Upper lobe of left lung (tissue), 6 donors: ENCODE results near the gene FAAH2. TPM values are rescaled to one million over a fixed set of nuclear protein-coding genes. Genes with fewer than 3 reads are reported as not detected.
"Not testable (repeated sequence)": the region's sequence is repeated elsewhere in the genome, so short reads cannot be mapped to it uniquely, and the experiment has no call there.

Source experiments
- ATAC-seq, 2 donors: fragments of 200-7000 bp; cut with Tn5 transposase; one replicate each; pipeline ENCODE4 v1.9.1; 2022; ENCODE audit warnings: mild to moderate bottlenecking in 2 of 2, moderate library complexity in 2 of 2; ENCODE audit not compliant: low FRiP score in 2 of 2
- DNase-seq, 2 donors: peaks; one replicate each; pipeline ENCODE4 v3.0.0-alpha.2; 2019 to 2020
- H3K27ac ChIP-seq, 4 donors: fragments of 200-600 bp; sonication (generic); one replicate each; pipeline ENCODE4 v1.5.1; 2016 to 2019
- H3K27me3 ChIP-seq, 4 donors: fragments of 200-600 bp; sonication (generic); one replicate each; pipeline ENCODE4 v1.5.1; 2017 to 2019
- H3K36me3 ChIP-seq, 4 donors: fragments of 200-600 bp; sonication (generic); one replicate each; pipeline ENCODE4 v1.5.1; 2016 to 2019
- H3K4me1 ChIP-seq, 4 donors: fragments of 200-600 bp; sonication (generic); one replicate each; pipeline ENCODE4 v1.5.1; 2018 to 2019
- H3K4me3 ChIP-seq, 4 donors: fragments of 200-600 bp; sonication (generic); one replicate each; pipeline ENCODE4 v1.5.1; 2017 to 2019; ENCODE audit warnings: mild to moderate bottlenecking in 2 of 4, moderate library complexity in 1 of 4
- H3K9me3 ChIP-seq, 4 donors: fragments of 200-600 bp; sonication (generic); one replicate each; pipeline ENCODE4 v1.5.1; 2018 to 2019
- EP300 ChIP-seq, 4 donors: sonication (generic); formaldehyde crosslinking; IDR thresholded peaks; one replicate each; pipeline ENCODE4 v1.5.1; 2017; ENCODE audit warnings: antibody characterized with exemption in 4 of 4, control low read depth in 2 of 4
- POLR2A ChIP-seq, 4 donors: fragments of 450-650 bp; IDR thresholded peaks; one replicate each; pipeline ENCODE4 v1.5.1; 2016 to 2017; ENCODE audit warnings: antibody characterized with exemption in 4 of 4, mild to moderate bottlenecking in 2 of 4
- POLR2AphosphoS5 ChIP-seq, 2 donors: sonication (generic); formaldehyde crosslinking; IDR thresholded peaks; one replicate each; pipeline ENCODE4 v1.5.1; 2017; ENCODE audit warnings: antibody characterized with exemption in 2 of 2
- WGBS, 2 donors: methylation state at CpG; one replicate each; pipeline ENCODE4 v1.1.5; 2017 to 2018; 5-methylcytosine and 5-hydroxymethylcytosine counted together
- total RNA-seq, 6 donors: library from RNA; depleted of rRNA in 4 of 6; stranded (reverse); fragments of >200 nt in 4 of 6; gene quantifications; one replicate each; pipeline versions ENCODE4 v1.1.0 to v1.2.1, GENCODE V29; 2016 to 2021
- TF ChIP-seq, protein P1 (sequence below), 6 experiments: fragments of 450-650 bp in 4 of 6; fragments of 200-600 bp in 2 of 6; sonication (generic) in 2 of 6; IDR thresholded peaks; one replicate each; pipeline ENCODE4 v1.5.1; 2016 to 2019; ENCODE audit warnings: antibody characterized with exemption in 6 of 6
- donor health status: DM: no; HTN: no; CAD: no; lungs with moderate emphysema.
- donor health status: DM: no; HTN: yes; CAD: no; lungs with severe emphysema.

Gene FAAH2
- total RNA-seq, 6 donors from 2014 or later = 4.5 to 21.4 (median 9.3) TPM

DNA sequence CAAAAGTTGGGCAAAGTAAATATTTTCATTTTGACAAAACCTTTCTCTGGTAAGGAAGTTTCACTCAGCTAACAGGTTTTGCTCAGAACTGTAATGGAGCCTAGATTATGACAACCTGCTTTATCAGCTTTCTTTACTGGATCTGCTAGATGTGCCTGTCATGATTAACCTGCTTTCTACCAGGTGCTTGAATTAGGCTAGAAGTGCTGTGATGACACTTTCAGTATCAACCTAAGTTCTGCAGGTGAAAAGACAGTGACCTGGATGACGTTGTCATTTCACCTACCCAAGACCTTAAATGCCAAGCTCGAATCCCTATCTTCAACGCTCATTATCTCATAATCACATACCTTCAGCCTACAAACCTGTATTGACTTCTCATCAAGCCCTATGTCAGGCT is 1.5 kb upstream of the FAAH2 start:
- DNase-seq = no peak
- Histone ChIP-seq H3K36me3 (no peaks in the 10 kb centered on the region), H3K9me3 (peaks cover 0 to 5% (median 0%) of the 10 kb centered on the region in 4 donors), H3K27me3 (no peaks in the 10 kb centered on the region), H3K4me3 (no peak overlapping the region), H3K4me1 (no peaks in the 10 kb centered on the region), H3K27ac (no peak overlapping the region)
- ATAC-seq = no peak
- 81 to 84% methylated on average over 3 of the region's 3 CpGs for WGBS, 2 donors
- TF ChIP-seq EP300 (IDR thresholded peaks at IDR 0.05) (no peak), POLR2AphosphoS5 (IDR thresholded peaks at IDR 0.05) (no peak), POLR2A (IDR thresholded peaks at IDR 0.05) (no peak)
- TF ChIP-seq, protein P1, sequence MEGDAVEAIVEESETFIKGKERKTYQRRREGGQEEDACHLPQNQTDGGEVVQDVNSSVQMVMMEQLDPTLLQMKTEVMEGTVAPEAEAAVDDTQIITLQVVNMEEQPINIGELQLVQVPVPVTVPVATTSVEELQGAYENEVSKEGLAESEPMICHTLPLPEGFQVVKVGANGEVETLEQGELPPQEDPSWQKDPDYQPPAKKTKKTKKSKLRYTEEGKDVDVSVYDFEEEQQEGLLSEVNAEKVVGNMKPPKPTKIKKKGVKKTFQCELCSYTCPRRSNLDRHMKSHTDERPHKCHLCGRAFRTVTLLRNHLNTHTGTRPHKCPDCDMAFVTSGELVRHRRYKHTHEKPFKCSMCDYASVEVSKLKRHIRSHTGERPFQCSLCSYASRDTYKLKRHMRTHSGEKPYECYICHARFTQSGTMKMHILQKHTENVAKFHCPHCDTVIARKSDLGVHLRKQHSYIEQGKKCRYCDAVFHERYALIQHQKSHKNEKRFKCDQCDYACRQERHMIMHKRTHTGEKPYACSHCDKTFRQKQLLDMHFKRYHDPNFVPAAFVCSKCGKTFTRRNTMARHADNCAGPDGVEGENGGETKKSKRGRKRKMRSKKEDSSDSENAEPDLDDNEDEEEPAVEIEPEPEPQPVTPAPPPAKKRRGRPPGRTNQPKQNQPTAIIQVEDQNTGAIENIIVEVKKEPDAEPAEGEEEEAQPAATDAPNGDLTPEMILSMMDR (IDR thresholded peaks at IDR 0.05) = no peak

DNA sequence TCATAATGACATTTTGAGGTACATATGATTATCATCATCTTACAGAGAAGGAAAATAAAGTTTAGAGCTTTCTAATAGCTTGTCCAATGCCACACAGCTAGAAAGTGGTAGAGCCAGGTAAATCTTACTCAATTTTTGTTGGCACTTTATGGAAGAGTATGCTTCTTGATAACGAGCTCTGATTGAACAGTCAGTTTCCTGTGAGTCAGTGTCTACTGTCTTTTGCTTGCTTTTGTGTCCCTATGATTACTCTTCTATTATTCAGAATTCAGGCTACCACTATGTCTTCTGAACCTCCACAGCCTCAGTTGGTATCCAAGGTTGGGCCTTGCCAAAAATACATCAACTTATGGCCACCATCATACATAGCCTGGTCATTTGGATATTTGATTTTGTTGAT is 2.6 kb downstream of the FAAH2 start:
- no peak for DNase-seq
- TF ChIP-seq EP300 (IDR thresholded peaks at IDR 0.05) = no peak
- no peak for TF ChIP-seq POLR2AphosphoS5 (IDR thresholded peaks at IDR 0.05)
- TF ChIP-seq, protein P1 (IDR thresholded peaks at IDR 0.05) = no peak
- no peak for TF ChIP-seq POLR2A (IDR thresholded peaks at IDR 0.05)
- Histone ChIP-seq H3K9me3 (no peaks in the 10 kb centered on the region), H3K27me3 (no peaks in the 10 kb centered on the region), H3K4me3 (no peak overlapping the region), H3K4me1 (no peaks in the 10 kb centered on the region), H3K27ac (no peak overlapping the region), H3K36me3 (no peaks in the 10 kb centered on the region)
- 57 to 90% methylated on average over 1 of the region's 1 CpG for WGBS, 2 donors
- ATAC-seq = no peak

DNA sequence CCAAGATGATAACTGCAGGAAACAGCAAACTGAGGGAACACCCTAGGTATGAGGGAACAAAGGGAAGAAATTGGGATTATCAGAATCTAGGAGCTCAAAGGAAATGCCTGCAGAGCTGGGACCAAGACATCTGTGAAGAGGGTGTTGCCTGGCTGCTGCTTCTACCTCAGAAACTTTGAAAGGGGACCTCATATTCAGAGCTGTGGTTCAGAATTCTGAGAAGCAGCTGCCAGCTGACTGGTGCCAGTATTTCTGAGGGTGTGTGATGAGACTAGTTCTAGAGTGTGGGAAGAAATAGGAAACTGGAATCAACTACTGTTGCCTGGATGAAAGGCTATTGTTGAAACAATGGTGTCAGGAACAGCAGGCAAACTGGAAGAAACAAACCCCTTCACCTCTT is 8.5 kb downstream of the FAAH2 start:
- Histone ChIP-seq H3K27ac (no peak overlapping the region), H3K36me3 (no peaks in the 10 kb centered on the region), H3K4me3 (no peak overlapping the region), H3K9me3 (no peaks in the 10 kb centered on the region), H3K27me3 (no peaks in the 10 kb centered on the region), H3K4me1 (no peaks in the 10 kb centered on the region)
- TF ChIP-seq POLR2A (IDR thresholded peaks at IDR 0.05) (no peak), EP300 (IDR thresholded peaks at IDR 0.05) (no peak)
- TF ChIP-seq, protein P1 (IDR thresholded peaks at IDR 0.05) = no peak
- ATAC-seq (no peak), DNase-seq (no peak)

DNA sequence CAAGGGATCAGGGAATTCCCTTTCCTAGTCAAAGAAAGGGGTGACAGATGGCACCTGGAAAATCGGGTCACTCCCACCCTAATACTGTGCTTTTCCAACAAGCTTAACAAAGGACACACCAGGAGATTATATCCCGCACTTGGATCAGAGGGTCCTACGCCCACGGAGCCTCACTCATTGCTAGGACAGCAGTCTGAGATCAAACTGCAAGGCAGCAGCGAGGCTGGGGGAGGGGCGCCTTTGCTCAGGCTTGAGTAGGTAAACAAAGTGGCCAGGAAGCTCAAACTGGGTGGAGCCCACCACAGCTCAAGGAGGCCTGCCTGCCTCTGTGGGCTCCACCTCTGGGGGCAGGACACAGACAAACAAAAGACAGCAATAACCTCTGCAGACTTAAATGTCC is 9.2 kb downstream of the FAAH2 start:
- H3K4me1 ChIP-seq, H3K36me3 ChIP-seq, H3K9me3 ChIP-seq, DNase-seq, H3K4me3 ChIP-seq, ATAC-seq, H3K27ac ChIP-seq, H3K27me3 ChIP-seq: not testable (repeated sequence)
- 91 to 100% methylated on average over 1 to 6 of the region's 6 CpGs for WGBS, 2 donors

DNA sequence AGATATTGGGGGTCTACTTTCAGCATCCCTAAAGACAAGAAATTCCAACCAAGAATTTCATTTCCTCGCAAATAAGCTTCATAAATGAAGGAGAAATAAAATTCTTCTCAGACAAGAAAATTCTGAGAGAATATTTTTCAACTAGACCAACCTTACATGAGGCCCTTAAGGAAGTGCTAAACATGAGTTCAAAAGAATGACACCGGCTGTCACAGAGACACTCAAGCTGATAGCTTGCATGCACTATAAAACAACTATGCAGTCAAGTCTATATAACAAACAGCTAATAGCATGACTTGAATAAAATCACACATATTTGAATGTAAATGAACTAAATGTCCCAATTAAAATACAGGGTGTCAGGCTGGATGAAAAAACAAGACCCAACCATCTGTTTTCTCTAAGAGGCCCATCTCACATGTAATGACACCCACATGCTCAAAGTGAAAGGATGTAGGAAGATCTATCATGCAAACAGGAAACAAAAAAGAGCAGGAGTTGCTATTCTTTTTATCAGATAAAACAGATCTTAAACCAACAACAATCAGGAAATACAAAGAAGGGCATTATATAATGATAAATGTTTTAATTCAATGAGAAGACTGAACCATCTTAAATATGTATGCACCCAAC is 27.2 kb downstream of the FAAH2 start:
- WGBS, 2 donors = 87 to 91% methylated on average over 2 of the region's 2 CpGs

More for the DNA sequence above, 27.2 kb downstream of the FAAH2 start:
- Histone ChIP-seq H3K4me3 (no peak overlapping the region), H3K27me3 (no peaks in the 10 kb centered on the region), H3K36me3 (peaks cover 0 to 8% (median 0%) of the 10 kb centered on the region in 4 donors), H3K9me3 (peaks cover 0 to 10% (median 0%) of the 10 kb centered on the region in 4 donors), H3K4me1 (no peaks in the 10 kb centered on the region), H3K27ac (no peak overlapping the region)
- ATAC-seq = no peak
- TF ChIP-seq, protein P1 (IDR thresholded peaks at IDR 0.05) = no peak
- no peak for TF ChIP-seq EP300 (IDR thresholded peaks at IDR 0.05)
- TF ChIP-seq POLR2A (IDR thresholded peaks at IDR 0.05) = no peak
- TF ChIP-seq POLR2AphosphoS5 (IDR thresholded peaks at IDR 0.05) = no peak
- DNase-seq = no peak
